ENCODE measurements around the gene KREMEN1.

KREMEN1 gene

DNA sequence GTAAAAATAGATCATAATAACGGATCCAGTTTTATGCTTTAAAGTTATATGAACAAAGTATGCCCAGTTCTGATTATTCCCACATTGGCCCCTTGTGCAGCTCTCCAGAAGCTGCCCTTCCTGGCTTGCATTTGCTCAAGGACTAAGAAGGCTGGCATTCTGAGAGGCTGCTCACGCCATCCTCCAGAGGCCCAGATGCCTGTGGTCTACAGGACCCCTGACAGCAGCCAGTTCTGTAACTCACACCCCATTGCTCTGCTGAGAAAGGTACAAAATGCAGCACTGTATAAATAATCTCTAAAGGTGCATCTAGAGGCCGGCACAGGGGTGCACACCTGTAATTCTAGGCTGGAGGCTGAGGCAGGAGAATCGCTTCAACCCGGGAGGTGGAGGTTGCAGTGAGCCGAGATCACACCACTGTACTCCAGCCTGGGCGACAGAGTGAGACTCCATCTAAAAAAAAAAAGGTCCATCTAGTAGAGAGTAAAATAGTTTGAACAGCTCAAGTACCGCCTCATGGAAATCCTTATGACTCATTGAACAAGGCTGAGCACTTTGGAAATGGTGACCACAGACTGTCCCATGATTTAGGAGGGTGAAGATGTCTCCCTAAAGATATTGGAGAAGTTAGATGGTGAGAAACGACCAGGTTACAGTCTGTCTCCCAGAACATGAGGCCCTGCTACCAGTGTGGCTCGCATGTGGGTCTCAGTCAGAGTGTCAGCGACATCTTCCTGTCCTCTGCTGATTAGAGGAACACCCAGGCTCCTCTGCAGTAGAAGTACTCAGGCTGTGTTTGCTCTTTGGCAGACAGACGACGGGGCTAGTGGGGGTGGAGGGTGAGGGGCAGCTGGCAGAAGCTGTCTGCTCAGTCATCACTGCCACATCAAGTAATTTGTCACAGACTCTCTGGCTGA is 56.3 kb downstream of the KREMEN1 start:
- DNase-seq (ENCODE audit: low spot score), result peak; percentile 41

DNA sequence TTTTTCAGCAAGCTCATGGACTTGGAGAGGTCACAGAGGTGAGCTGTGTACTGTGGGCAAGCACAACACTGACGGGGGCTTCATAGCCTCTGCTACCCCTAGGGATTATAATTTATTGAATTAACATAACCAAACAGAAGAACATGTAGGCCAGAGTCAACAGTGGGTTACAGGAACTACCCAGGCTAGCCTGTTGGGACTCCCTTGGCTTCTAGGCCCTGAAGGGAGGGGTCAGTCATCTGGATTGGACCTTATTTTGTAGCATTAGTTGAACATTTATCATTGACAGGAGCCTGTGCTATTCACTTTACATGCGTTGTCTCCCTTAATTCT is 56.9 kb downstream of the KREMEN1 start:
- DNase-seq (ENCODE audit: low spot score), result no peak

DNA sequence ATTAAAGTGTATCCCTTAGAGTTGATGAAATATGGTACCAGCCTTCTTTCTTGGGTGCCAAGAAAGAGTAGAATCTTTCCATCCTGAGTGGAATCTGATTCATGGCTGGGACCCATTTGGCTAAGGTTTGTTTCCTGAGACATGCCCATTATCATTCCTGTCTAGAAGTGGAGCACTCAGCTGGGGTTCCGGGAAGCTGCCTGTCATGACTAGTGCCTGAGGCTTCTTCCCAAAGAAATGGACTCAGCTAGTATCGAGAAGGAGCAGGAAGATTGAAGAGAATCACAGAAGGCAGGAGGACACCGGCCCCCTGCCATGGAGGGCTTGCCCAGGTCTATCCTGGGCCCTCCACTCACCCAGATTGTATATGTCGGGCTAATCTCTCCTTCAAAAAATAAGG is 57.6 kb downstream of the KREMEN1 start:
- DNase-seq (ENCODE audit: low spot score), result no peak

DNA sequence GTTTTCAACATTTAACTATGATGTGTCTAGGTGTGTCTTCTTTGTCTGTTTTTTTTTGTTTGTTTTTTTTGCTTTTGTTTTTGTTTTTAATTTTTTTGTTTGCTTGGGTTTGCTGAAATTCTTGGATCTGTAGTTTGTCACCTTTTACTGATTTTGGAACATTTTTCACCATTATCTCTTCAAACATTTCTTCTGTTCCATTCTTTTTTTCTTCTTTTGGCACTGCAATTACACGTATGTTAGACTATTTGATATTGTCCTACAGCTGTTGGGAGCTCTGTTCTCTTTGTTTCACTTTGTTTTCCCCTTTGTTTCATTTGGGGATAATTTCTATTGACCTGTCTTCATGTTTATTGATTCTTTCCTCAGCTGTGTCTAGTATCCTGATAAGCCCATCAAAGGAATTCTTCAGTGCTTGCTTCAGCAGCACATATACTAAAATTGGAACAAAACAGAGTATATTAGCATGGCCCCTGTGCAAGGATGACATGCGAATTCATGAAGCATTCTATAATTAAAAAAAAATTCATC is 60.8 kb downstream of the KREMEN1 start:
- no peak for DNase-seq (ENCODE audit: low spot score)

DNA sequence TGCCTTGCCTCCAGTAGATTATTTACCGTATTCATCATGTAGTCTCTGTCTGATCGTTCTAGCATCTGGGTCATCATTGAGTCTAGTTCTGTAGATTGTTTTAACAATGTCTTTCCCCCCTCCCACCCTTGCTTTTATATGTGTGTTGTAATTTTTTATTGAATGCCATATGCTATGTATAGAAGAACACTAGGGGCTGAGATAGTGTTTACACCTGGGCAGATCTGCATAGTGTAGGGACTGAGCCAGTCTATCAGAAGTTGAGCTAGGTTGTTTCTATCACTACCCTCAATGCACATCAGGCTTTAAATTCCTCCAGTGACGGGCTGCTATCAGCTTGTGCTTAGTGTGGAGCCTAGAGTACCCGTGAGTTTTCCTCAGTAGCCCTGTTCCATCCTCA is 61.6 kb downstream of the KREMEN1 start:
- no peak for DNase-seq (ENCODE audit: low spot score)

DNA sequence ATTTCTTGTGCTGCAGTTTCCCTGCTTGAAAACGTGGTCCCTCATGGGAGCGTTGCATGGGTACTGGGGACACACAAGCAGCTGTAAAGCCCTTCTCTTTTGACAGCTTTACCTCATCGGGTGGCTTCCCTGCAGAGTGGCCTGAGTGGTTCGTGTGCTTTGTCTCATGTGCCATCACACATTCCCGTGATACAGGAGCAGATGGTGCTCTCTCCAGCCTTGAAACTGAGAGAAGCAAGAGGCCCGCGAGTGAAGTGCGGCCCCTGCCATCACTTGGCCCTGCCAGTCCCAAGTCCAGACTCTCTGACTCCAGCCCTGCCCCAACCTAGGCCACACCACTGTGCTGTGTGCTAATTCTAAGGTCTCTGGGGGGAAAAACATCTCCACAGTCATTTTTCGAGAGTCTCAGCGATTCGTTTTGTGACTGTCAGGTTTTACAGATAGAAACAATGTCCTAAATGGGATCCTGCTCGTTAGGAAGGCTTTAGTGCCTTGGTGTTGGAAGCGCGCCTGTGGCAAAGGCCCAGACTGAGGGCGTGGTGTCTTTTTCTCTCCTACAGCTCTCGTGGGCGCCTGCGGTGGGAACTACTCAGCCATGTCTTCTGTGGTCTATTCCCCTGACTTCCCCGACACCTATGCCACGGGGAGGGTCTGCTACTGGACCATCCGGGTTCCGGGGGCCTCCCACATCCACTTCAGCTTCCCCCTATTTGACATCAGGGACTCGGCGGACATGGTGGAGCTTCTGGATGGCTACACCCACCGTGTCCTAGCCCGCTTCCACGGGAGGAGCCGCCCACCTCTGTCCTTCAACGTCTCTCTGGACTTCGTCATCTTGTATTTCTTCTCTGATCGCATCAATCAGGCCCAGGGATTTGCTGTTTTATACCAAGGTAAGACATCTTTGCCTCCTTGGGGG is 64.2 kb downstream of the KREMEN1 start:
- no peak for DNase-seq (ENCODE audit: low spot score)

DNA sequence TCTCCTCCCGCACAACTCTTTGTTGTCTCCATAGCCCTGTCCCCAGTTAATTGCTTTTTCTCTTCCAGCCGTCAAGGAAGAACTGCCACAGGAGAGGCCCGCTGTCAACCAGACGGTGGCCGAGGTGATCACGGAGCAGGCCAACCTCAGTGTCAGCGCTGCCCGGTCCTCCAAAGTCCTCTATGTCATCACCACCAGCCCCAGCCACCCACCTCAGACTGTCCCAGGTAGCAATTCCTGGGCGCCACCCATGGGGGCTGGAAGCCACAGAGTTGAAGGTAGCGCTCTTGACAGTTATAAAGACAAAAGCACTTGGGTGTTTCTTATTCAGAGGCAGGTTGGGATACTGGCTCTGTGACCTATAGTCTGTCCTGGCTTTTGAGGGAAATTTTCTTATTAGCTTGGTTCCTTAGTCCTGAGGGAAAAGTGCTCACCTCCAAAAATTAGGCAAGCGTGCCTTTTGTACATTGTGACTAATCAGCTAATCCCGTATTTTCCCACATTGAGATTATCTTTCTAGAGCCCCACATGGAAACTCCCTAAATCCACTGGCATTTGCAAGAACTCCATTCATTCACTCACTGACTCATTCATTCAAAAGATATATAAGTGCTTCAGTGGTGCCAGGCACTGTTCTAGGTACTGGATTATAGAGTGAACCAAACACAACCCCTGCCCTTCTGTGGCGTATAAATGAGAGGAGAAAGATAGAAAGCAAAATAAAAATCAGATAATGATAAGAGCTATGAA is 65.9 kb downstream of the KREMEN1 start:
- no peak for DNase-seq (ENCODE audit: low spot score)

DNA sequence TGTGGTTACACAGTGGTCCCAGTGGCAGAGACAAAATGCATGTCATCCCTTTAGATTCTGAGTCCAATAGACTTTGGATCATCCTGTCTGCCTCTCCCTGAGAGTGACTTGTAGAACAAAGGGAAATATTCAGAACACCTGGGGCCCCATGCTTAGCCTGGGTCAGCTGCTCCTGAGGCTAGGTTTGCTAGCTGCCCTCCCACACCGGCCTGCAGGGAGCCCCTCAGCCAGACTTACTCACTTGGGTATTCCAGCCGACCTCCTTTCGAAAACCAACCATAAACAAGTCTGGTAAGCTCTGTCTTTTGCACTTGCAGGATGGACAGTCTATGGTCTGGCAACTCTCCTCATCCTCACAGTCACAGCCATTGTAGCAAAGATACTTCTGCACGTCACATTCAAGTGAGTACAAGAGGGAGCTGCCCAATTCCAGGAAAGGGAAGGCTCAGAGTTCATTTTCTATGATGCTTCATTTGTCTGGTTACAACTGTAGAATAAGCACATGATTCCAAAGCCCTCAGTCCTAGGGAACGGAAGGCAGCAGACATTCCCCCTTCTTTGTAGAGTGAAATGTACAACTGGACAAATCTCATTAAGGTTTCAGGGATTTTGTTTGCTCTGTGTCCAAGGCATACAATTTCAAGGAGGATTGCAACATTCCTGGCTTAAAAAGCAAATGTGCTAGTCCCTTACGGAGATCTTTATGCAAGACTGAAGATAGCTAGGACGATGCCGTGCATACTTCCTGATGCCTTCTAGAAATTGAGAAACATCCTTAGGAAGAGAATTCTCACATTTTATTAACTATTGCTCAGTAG is 67.3 kb downstream of the KREMEN1 start:
- no peak for DNase-seq (ENCODE audit: low spot score)

DNA sequence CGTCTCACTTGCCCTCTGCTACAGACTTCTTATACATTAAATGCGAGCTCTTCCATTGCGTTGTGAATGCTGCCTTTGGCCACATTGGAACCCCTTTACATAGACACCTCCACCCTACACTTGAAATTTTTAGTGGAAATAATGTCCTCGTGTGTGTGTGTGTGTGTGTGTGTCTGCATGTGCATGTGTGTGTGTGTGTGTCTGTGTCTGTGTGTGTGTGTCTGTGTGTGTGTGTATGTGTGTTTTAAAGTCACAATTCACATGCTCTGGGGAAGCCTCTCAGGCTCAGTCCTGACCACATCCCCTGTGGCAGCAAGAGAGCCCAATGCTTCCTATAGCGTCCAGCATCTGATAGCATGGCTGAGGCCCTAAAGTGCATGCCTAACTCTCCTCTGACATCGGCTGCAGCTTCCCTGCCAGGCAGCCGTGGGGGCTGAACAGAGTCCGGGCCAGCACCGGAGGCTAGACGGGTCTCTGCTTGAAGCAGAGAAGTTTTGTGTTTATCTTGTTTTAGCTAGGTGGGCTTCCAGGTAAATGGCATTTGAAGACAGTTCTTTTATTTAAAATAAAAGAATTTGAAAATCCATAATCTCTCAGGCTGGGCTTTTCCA is 68.3 kb downstream of the KREMEN1 start:
- no peak for DNase-seq (ENCODE audit: low spot score)

DNA sequence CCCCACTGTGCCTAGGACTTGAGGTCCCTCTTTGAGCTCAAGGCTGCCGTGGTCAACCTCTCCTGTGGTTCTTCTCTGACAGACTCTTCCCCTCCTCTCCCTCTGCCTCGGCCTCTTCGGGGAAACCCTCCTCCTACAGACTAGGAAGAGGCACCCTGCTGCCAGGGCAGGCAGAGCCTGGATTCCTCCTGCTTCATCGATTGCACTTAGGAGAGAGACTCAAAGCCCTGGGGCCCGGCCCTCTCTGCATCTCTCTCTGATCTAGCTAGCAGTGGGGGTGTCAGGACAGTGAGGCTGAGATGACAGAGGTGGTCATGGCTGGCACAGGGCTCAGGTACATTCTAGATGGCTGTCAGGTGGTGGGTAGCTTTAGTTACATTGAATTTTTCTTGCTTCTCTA is 69.3 kb downstream of the KREMEN1 start:
- DNase-seq (ENCODE audit: low spot score), result no peak

DNA sequence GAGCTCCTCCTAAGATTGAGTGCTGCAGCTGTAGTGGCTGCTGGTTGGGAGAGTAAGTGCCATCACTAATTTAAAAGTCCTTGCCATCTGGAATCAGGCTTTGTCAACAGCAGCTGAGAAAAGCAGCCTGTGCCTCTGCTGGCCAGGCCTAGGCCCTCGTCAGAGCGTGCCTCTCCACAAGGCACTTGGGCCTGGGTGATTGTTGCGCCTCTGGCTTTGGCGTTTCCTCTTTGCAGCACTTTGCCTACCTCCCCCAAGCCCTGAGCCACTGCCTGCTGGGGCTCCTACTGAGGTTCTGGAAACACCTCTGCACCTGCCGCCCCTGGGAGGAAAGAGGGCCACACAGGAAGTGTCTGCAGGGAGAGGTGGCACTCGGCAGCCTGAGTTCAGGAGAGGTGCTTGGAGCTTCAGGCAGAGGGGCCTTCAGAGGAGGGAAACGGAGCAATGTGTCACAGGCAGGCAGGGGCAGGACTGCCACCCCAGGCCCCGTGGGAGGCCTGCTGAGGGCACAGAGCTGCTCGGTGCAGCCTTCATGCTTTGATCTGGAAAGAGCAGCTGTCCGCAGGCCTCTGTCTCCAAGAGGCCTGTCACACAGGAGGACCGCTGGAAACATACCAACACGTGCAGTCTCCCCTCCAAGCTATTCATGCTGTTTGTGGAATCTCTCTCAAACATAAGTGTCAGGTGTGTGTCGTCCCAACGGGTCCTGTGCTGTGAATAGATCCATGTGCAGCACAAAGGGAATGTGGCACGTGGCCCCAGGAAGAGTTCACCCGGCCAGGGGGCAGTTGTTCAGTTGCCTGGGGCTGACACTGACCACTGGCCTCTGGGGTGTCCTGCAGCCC is 71.3 kb downstream of the KREMEN1 start:
- DNase-seq (ENCODE audit: low spot score), result no peak

DNA sequence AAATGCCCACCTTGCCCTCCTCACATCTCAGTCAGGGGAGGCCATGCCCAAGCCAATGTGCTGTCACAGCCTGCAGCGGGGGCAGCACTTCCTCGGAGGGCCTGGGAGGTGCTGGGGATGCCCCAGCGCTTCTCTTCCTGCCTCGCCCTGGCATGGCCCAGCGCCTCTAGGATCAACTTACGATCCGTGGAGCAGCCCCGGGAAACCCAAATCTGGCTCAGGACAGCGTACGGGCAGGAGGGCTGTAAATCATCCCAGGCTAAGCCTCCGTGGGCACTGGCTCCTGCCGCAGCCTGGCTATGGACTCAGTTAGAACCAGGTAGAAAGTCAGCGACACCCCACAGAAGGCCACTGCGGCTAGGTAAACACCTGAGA is 71.9 kb downstream of the KREMEN1 start:
- DNase-seq (ENCODE audit: low spot score), result no peak

DNA sequence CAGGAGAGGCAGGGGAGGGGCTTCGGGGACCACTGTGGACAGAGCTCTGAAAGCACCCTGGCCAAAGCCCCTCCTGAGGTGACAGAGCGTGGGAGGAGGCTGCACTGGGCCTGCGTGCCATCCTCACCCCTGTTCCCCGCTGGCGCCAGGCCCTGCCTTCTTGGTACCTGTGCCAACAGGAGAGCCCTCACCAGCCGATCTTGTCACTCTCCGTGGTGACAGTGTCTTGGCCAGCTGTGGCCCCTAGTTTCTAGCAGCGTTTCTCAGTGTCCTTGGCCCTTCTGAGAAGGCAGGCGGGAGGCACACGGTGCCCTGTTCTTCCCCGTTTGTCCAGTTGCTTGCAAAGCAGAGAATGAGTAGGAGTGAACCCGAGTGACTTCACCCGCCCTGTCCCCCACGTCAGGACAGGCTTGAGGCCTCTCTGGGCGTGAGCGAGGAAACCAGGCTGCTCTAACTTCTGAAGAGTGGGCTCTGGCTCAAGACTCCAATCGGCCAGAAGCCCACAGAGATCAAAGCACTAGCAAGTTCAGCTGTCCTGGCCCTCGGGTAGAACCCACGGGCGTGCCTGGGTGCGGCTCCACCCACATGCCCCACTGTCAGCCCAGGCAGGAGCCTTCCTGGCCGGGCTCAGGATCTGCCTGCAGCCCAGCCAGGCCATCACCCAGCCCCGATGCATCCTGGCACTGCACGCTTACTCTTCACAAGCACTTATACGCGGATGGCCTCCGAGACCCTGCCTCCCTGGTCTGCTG is 72.7 kb downstream of the KREMEN1 start:
- no peak for DNase-seq (ENCODE audit: low spot score)

DNA sequence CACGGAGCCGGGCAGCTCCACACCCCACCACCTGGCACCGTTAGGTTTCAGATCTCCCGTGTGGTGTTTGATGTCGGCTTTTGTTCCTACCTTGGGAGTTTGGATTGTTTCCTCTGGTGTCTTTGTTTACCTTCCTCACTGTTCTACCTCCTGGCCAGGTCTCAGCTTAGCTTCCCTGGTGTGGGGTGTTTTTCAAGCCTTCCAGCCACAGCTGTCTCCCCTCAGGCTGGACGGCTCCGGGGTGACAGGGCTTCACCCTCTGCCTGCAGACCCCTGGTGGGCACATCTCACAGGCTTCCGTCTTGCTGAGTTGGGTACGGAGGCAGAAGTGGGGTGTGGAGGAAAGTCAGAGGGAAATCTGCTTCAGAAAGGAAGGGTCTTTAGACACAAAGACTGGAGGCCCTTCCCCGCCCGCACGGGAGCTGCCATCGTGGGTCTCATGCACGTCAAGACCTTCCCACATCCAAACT is 73.3 kb downstream of the KREMEN1 start:
- no peak for DNase-seq (ENCODE audit: low spot score)

DNA sequence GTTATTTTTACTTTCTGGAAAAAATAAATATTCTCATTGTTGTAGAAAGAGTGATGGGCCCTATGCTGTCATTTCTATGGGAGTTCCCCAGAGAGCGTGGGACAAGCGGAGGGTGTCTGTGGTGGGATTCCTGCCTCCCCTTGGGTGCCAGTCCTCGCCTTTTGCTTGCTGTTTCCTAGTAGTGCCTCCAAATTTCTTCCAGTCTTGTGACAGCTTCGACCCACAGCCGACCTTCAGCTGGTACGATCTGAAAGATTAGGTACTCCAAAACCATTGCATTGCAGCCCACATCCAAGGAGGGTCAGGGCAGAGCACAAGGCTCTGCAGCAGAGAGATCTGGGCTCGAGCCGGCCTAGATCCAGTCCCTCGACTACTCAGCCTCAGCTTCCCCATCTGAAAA is 73.9 kb downstream of the KREMEN1 start:
- DNase-seq (ENCODE audit: low spot score), result no peak

DNA sequence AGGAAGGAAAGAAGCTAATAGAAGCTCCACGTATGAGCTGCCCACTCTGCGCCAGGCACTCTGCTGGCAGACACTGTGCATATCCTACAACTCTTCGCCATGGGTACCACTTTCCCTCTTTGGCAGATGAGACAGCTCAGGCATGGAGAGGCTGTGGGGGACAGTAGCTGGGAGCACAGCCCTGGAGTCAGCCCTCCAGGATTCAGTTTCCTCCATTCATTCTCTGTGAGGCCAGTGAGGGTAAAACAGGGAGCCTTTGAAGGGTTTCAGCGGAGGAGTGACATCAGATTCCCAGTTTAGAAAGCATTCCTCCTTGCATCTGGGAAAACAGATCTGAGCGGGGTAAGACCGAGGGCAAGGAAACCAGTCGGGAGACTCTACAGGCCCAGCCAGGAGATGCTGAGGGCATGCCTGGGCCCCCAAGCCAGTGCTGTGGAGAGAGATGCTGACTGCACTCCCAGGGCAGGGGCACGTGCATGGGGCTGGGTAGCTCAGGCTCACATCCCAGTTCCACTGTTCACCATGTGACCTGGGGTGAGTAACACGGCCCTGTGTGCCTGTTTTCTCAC is 74.6 kb downstream of the KREMEN1 start:
- no peak for DNase-seq (ENCODE audit: low spot score)

DNA sequence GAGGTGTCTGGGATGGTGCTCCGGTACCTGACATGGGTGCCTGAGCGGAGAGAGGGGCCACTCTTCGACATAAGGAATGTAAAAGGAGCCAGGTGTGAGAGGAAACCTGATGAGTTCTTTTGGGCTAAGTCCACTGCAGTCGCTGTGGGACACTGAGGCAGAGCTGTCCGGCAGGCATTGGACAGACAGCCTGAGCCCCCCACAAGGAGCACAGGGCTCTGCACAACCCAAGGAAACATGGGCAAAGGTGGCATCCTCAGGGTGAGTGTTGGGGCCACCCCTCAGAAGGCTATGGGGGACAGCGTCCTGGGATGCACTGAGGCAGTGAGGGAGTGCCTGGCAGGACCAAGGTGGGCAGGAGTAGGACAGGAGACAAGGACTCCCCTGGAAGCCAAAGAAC is 75.2 kb downstream of the KREMEN1 start:
- no peak for DNase-seq (ENCODE audit: low spot score)

DNA sequence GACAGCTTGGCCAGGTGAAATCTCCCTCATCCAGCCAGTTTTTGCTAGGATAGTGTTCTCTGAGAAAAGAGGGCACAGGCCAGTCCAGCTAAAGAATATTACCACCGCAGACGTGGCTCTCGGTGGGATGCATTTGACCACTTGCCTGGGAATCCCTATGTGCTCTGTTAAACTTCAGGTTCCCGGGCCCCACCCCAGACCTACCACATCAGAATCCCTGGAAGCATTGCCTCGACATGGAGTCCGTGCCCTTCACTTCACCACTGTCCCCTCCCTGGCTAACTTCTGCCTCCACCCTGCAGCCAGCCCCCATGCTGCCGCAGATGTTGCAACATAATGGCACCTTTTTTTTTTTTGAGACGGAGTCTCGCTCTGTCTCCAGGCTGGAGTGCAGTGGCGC is 76.0 kb downstream of the KREMEN1 start:
- DNase-seq (ENCODE audit: low spot score), result no peak
